Measurements from ENCODE around the gene UBE2S. TPM values are rescaled to one million over a fixed set of nuclear protein-coding genes. Genes with fewer than 3 reads are reported as not detected.
A peak's percentile ranks its signal among the peaks of the same experiment; 100 is the strongest.

The UBE2S gene
- total RNA-seq, 1 experiment from 2014 or later, result 378 TPM

DNA sequence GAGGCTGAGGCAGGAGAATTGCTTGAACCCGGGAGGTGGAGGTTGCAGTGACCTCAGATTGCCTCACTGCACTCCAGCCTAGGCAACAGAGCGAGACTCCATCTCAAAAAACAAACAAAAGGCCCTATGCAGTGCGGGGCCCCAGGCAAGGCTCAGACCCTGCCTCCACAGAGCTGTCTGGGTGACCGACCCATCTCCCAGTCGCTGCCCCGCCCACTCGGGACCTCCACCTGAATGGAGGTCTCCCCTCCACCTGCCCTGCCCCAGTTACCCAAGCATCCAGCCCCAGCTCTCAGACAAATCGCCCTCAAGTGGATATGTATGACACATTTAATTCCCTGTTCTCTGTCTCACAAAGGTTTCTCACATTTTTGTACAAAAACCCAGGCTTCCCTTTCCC, 42.3 kb downstream of the UBE2S start:
- no peak for DNase-seq (ENCODE audit: low read depth)

DNA sequence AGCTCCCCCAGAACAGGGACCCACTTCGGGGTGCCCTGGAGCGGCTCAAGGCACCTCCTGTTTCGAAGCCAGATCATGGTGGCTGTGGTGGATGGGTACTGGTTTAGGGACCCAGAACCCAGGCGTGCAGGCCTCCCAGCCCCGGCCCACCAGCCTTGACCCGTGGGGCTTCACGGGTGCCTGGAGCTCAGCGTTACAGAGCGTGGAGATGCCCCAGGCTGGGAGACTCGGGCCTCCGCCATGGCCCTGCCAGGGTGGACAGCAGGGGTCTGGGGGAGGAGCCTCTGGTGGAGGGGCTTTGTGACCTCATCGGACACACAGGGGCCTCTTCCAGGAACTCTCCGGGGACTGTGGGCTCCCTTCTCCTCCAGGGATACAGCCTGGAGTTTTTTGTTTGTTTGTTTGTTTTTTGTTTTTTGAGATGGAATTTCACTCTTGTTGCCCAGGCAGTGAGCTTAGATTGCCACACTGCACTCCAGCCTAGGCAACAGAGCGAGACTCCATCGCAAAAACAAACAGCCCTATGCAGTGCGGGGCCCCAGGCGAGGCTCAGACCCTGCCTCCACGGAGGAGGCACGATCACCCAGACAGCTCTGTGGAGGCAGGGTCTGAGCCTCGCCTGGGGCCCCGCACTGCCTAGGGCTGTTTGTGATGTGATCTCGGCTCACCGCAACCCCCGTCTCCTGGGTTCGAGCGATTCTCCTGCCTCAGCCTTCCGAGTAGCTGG, 44.4 kb downstream of the UBE2S start, which contains the start of gene GARIN5B:
TSS of gene GARIN5B (minus strand) at position 271 of the 727 bp plus-strand sequence. CDS start at position 77, 194 bp downstream.
- peak; percentile 41 for DNase-seq (ENCODE audit: low read depth)

DNA sequence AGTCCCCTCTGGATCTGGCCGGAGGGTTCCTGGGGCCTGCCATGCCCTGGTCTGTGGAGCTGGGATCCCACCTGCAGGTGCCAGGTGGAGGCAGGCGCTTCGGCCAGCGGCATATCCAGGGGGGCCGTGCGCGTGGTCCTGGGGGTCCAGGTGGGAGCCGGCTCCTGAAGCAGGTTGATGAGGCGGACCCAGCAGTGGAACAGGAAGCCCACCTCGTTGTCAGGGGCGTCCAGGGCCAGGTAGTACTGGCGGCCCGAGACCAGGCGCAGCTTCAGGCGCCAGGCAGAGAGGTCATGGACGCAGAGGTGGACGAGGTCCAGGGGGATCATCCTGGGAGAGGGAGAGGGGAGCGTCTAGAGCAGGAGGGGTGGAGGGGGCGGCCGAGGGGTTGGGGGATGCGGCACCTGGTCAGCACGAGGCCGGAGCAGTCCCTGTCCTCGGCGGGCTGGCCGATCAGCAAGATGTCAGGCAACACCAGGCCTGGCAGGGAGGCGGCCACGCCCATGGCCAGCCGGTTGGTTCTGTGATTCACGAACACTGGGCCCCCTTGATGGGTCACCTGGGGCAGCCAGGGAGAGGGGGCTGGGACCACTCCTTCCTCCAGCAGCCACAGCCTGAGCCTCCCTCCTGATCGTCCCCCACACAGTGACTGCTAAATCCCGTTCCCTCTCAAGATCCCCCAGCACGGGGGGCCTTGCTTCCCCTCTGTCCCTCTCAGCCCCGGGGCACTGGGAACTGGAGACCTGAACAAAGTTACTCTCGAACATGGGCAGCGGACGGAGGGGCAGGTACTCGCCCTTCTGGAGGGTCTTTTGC, 45.2 kb downstream of the UBE2S start:
- no peak for DNase-seq (ENCODE audit: low read depth)

DNA sequence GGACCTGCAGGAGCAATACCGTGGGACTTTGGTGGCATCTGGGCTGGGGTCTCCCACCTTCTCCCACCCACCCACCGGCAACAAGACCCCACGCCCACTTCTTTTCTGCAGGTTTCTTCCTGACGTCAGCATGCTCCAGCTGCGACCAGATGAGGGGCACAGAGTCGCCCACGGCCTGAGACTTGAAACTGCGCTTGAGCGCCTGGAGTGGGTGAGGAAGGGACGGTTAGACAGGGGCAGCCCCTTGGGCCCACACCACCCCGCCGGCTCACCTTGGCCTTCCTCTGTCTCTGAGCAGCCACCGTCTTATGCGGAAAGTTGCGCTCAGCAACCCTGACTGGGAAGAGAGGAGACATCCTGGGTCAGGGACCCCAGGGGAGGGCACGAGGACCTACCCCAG, 46.7 kb downstream of the UBE2S start:
- no peak for DNase-seq (ENCODE audit: low read depth)

DNA sequence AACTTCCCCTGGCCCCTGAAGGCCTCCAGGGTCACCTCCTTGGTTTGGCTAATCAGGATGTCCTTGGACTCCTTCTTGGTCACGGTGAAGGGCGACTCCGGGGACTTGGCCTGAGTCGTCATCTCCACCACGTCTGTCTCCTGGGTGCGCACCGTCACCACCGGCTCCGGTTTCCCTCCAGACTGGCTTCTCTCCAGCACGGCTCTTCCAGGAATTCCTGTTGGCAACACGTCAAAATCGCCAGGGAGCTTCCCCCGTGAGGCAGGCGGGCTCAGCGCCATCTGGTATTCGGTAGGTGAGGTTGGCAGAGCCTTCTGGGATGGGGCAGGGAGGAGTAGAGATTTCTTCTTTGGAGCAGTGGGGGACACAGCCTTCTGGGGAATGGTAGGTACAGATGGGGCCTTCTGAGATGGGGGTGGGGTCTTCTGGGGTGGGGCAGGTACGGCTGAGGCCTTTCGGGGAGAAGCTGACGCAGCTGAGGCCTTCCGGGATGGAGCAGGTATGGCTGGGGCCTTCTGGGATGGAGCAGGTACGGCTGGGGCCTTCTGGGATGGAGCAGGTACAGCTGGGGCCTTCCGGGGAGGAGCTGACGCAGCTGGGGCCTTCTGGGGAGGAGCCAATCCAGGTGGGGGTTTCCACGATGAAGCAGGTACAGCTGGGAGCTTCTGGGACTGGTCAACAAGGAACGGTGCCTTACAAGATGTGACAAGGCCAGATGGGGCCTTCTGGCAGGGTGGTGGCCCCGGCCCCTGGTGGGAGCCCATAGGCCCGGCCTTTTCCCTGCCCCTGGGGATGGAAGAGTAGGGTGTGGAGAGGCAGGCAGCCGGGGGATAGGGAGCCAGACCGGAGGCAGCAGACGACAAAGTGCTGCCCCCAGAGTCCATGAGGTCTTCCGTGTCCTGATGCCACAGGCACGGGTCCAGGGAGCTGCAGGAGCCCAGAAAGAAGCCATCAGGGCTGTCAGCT, 48.4 kb downstream of the UBE2S start:
- DNase-seq (ENCODE audit: low read depth), result no peak

DNA sequence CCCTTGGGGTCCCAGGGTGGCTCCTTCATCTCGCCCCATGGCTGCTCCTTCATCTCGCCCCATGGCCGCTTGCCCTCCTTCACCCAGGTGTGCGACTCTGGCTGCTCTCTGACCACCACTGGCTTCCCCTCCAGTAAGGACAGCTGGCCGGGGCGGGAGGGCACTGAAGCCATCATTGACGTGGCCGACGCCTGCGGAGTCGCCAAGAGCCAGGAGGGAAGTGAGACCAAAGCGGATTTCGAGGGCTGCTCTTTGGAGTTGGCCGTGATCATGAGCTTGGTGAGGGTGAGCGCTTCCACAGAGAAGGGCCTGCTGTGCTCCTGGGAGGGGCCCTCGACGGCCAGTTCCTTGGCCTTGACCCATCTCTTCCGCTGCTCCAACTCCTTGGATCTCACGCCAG, 49.1 kb downstream of the UBE2S start:
- DNase-seq (ENCODE audit: low read depth), result no peak

DNA sequence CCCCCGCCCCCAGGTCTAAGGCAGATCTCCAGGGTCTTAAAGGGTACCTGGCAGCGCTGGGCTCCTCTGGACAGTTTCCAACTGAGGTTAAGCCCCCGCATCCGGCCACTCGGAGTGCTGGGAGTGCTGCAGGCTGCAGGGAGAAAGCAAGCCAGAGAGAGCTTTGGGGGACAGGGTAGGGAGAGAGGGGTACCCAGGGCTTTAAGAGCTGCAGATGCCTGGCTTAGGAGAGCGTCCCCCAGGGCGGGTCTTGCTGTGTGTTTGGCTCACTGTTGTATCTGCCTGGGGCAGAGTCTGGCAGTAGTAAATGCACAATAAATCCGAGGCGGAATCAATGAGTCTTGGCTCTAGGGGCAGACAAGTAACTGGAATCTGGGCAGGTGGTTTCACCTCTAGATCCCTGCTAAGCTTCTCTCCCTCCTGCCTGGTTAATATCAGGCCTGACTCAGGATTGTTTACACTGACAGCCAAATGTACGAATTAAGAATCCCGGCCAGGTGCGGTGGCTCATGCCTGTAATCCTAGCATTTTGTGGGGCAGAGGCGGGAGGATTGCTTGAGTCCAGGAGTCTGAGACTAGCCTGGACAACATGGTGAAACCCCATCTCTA, 52.3 kb downstream of the UBE2S start:
- peak; percentile 38 for DNase-seq (ENCODE audit: low read depth)

DNA sequence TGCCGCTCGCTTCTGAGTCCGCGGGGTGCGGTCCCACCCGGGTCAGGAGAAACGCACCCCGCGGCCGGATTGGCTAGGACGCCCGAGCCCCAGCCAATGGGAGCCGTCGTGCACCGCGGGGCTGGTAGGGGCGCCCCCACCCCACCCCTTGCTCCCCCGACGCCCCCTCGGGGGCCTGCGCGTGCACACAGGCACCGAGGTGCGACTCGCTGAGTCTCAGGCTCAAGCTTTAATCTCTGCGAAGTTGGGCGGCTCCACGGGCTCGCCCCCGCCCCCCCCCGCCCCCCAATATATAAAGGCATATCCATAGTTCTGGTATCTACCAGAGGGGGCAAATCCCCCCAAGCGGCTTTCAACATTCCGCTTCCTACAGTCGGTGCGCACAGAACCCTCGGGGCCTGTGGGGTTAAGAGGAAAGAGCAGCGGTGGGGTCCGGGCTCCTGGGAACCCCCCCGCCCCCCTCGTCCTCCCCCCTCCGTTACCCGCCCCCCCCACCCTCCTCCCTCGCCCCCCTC, 52.8 kb downstream of the UBE2S start, which contains the start of gene COX6B2:
TSS of gene COX6B2 (minus strand) at position 22 of the 515 bp plus-strand sequence. CDS start 198 bp downstream, outside the sequence.
- DNase-seq (ENCODE audit: low read depth), result no peak

DNA sequence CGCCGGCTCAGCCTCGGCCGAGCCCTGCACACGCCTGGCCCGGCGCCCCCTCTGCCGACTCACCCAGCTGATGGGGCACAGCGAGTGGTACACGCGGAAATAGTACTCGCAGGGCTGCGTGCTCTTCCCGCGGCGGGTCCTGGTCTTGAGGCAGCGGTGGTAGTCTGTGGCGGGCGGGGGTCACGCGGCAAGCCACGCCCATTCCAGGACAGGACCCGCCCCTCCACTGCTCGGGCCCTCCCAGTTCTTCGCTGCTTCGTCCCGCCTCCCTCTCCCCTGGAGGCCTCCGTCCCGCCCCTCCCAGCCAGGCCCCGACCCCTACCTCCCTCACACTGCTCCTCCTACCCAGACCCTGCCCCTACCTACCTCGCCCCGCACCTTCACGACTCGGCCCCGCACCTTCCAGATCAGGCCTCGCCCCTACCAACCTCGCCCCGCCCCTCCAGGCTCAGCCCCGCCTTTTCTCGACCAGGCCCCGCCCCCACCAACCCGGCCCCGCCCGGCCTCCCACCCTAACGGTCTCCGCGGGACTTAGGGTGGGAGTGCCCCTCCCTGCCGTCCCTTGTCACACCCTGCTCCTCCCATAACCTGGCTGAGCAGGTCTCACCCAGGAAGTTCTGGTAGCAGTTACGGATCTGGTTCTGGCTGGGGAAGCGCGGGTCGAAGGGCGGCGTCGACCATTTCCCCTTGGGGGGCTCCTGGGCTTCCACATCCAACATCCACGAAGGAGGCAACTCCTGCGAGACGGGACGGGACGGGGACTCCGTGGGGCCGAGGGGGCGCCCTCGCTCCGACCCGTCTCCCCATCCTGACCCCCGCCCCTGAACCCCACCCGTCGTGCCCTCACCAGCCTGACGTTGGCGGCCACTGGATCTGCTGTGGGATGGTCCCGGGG, 53.5 kb downstream of the UBE2S start:
- DNase-seq (ENCODE audit: low read depth), result peak; percentile 53

DNA sequence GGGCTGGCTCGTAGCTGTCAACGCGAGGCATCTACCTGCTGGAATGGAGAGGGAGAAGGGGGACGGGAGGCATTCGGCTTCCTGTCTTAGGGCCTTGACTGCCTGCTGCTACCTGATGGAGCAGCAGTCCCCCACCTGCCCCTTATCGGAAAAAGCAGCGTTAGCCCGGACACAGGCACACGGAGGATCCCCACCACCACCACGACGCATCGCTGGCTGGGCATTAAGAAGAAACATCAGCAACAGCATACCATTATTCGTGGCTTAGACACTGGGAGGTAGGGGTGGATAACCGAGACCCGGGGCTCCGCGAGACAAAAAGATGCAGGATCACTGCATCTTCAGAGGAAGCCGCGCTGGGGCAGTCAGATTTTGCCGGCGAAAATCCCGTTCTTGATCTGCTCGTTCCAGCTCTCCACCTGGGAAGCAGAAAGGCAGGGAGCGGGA, 54.2 kb downstream of the UBE2S start:
- no peak for DNase-seq (ENCODE audit: low read depth)

DNA sequence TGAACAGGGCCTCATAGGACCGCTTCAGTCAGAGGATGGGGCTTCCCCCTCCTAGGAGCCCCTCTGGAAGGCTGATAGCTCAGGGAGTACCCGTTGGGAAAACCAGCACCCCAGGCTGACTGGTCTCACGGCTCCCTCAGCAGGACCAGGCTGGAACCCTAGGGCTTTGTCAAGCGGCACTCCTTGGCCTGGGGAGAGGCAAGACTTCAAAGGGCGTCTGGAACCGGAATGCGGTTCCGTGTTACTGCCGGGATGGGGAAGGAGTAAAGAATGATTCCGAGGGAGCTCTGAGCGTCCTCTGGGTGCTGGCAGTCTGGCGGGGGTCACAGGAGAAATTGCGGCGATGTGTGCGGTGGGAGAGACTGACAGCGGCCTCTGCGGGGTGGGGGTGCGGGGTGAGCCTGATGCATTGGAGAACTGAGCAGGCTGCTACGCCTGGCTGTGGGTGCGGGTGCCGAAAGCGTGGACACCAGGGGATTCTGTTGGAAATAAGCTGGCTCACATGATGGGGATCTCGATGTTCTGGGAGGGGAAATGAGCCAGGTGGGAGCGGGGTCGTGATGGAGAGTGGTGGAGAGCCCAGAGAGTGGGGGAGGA, 54.9 kb downstream of the UBE2S start:
- DNase-seq (ENCODE audit: low read depth), result no peak

DNA sequence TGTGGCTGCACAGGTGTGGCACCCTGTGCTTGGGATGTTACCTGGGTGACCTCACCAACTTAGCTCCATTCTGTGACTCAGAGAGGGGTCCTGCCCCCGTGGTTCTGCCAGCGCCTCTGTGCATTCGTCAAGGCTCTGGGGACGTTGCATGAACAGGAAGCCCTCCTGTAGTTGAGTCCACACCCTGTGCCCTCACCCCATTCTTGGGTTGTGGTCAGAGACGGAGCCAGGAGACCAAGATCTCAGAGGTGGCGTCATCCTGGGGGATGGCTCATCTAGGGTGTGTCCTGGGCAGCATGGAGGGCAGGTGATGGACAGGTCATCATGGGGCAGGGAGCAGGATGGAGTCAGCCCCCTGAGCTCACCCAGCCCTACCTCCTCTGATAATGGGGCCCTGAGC, 55.5 kb downstream of the UBE2S start:
- peak; percentile 70 for DNase-seq (ENCODE audit: low read depth)

DNA sequence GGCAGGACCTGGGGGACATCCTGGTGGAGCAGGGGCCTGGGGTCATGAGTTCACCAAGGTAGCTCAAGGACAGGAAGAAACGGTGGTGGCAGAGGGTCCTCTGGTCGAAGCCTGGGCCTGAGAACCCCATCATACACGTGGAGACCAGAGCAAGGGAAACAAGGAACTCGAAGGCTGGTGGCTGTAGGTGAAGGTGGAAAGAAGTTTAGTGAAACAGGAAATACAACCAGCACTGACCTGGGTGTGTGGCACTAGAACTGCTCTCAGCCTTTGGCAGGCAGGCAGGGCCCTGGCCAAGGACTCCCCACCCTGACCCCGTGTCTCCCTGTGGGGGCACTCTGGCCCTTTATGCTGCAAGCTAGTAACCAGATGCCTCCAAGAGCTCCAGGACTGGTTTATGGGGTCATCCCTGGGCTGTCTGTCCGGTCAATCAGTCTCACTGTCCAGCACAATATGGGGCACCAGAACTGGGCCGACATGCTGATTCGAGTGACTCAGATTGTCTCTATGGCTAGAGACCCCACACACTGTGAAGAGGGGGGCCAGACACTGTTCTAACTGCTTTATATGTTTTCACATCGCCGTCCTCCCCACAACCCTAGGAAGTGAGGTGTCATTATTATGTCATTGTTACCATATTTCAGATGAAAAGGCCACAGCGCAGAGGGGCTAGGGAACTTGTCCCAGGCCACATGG, 56.8 kb downstream of the UBE2S start:
- no peak for DNase-seq (ENCODE audit: low read depth)

Other genes starting within 250 kb of the UBE2S start
- 0.44 and 4.0 TPM in 2 replicates for gene DNAAF3, start 241.2 kb downstream of the UBE2S start, total RNA-seq (2014; rRNA removed; shearing (Covaris generic))
- not detected in 2 replicates for gene SYT5, start 227.5 kb downstream of the UBE2S start, total RNA-seq (2014; rRNA removed; shearing (Covaris generic))
- 0.79 and 1.5 TPM in 2 replicates for gene PTPRH, start 198.3 kb downstream of the UBE2S start, total RNA-seq (2014; rRNA removed; shearing (Covaris generic))
- gene TMEM86B, start 179.0 kb downstream of the UBE2S start, total RNA-seq (2014; rRNA removed; shearing (Covaris generic)), result 1.2 and 1.7 TPM in 2 replicates
- 23.9 and 48.8 TPM in 2 replicates for gene PPP6R1, start 148.8 kb downstream of the UBE2S start, total RNA-seq (2014; rRNA removed; shearing (Covaris generic))
- 25.5 and 37.2 TPM in 2 replicates for gene HSPBP1, start 127.7 kb downstream of the UBE2S start, total RNA-seq (2014; rRNA removed; shearing (Covaris generic))
- gene BRSK1, start 123.8 kb downstream of the UBE2S start, total RNA-seq (2014; rRNA removed; shearing (Covaris generic)), result 0.17 and 2.7 TPM in 2 replicates
- not detected in 2 replicates for gene TMEM150B, start 82.4 kb downstream of the UBE2S start, total RNA-seq (2014; rRNA removed; shearing (Covaris generic))
- 5.2 and 10.0 TPM in 2 replicates for gene KMT5C, start 67.9 kb downstream of the UBE2S start, total RNA-seq (2014; rRNA removed; shearing (Covaris generic))
- 0.30 TPM in 1 of 2 replicates, not detected in the other for gene COX6B2, start 53.1 kb downstream of the UBE2S start, total RNA-seq (2014; rRNA removed; shearing (Covaris generic))
- not detected in 2 replicates for gene GARIN5B, start 44.5 kb downstream of the UBE2S start, total RNA-seq (2014; rRNA removed; shearing (Covaris generic))
- gene IL11, start 37.3 kb downstream of the UBE2S start, total RNA-seq (2014; rRNA removed; shearing (Covaris generic)), result 23.0 and 39.1 TPM in 2 replicates
- 0.22 TPM in 1 of 2 replicates, not detected in the other for gene TMEM190, start 31.0 kb downstream of the UBE2S start, total RNA-seq (2014; rRNA removed; shearing (Covaris generic))
- 1.1 and 1.2 TPM in 2 replicates for gene TMEM238, start 23.5 kb downstream of the UBE2S start, total RNA-seq (2014; rRNA removed; shearing (Covaris generic))
- 452 and 738 TPM in 2 replicates for gene RPL28, start 21.9 kb downstream of the UBE2S start, total RNA-seq (2014; rRNA removed; shearing (Covaris generic))
- gene SHISA7, start 35.5 kb upstream of the UBE2S start, total RNA-seq (2014; rRNA removed; shearing (Covaris generic)), result not detected in 2 replicates
- gene ISOC2, start 53.9 kb upstream of the UBE2S start, total RNA-seq (2014; rRNA removed; shearing (Covaris generic)), result 123 and 134 TPM in 2 replicates
- gene C19orf85, start 57.0 kb upstream of the UBE2S start, total RNA-seq (2014; rRNA removed; shearing (Covaris generic)), result not detected in 2 replicates
- gene ZNF628, start 68.8 kb upstream of the UBE2S start, total RNA-seq (2014; rRNA removed; shearing (Covaris generic)), result 8.8 and 13.9 TPM in 2 replicates
- gene NAT14, start 77.4 kb upstream of the UBE2S start, total RNA-seq (2014; rRNA removed; shearing (Covaris generic)), result 14.4 and 26.1 TPM in 2 replicates
- gene SSC5D, start 80.6 kb upstream of the UBE2S start, total RNA-seq (2014; rRNA removed; shearing (Covaris generic)), result 1.8 and 7.2 TPM in 2 replicates
- gene SBK2, start 129.3 kb upstream of the UBE2S start, total RNA-seq (2014; rRNA removed; shearing (Covaris generic)), result 0.20 TPM in 1 of 2 replicates, not detected in the other
- not detected in 2 replicates for gene SBK3, start 137.8 kb upstream of the UBE2S start, total RNA-seq (2014; rRNA removed; shearing (Covaris generic))
- 1.6 and 4.3 TPM in 2 replicates for gene ZNF579, start 173.1 kb upstream of the UBE2S start, total RNA-seq (2014; rRNA removed; shearing (Covaris generic))
- gene FIZ1, start 191.7 kb upstream of the UBE2S start, total RNA-seq (2014; rRNA removed; shearing (Covaris generic)), result 0.81 and 6.3 TPM in 2 replicates
- gene ZNF524, start 192.5 kb upstream of the UBE2S start, total RNA-seq (2014; rRNA removed; shearing (Covaris generic)), result 11.7 and 14.7 TPM in 2 replicates
- gene ZNF865, start 197.9 kb upstream of the UBE2S start, total RNA-seq (2014; rRNA removed; shearing (Covaris generic)), result 1.4 and 2.5 TPM in 2 replicates
- gene ZNF784, start 216.8 kb upstream of the UBE2S start, total RNA-seq (2014; rRNA removed; shearing (Covaris generic)), result 2.2 and 5.1 TPM in 2 replicates
- gene ZNF580, start 233.2 kb upstream of the UBE2S start, total RNA-seq (2014; rRNA removed; shearing (Covaris generic)), result 18.2 and 20.9 TPM in 2 replicates
- 12.6 and 15.9 TPM in 2 replicates for gene ZNF581, start 235.9 kb upstream of the UBE2S start, total RNA-seq (2014; rRNA removed; shearing (Covaris generic))
- 4.9 and 5.1 TPM in 2 replicates for gene CCDC106, start 240.4 kb upstream of the UBE2S start, total RNA-seq (2014; rRNA removed; shearing (Covaris generic))
- 140 and 148 TPM in 2 replicates for gene U2AF2, start 247.2 kb upstream of the UBE2S start, total RNA-seq (2014; rRNA removed; shearing (Covaris generic))

All from M059J (cell line).